ENCODE measurements around the gene TXNIP.

DNA sequence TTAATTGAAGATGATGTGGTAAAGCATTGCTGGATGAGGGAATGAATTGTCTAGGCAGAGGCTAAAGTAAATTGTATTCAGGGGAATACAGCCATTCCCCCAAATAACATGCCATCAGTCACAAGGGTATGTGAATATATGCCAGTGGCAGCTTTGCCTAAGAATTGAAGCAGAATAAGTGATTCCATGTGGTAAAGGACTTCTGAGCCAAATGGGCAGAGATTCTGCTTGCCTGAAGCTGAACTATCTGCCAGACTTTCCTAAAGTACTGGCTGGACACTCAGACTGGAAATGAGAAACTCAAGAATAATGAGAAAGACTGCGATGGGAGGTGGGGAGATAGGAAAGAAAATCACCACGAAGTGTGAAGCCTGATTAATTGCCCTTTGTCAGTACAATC, 40.9 kb downstream of the TXNIP start:
- no peak for TF ChIP-seq CTCF (IDR thresholded peaks at IDR 0.05)
- TF ChIP-seq EZH2 (IDR thresholded peaks at IDR 0.05; ENCODE audit: borderline replicate concordance, insufficient read depth, low read depth, low read length, poor library complexity, severe bottlenecking): no peak

Measured in B cell (primary cell).